HG03575 (cell line): Measurements from ENCODE around the gene WFS1.

Experiments used
- ATAC-seq: cut with Tn5 transposase; IDR thresholded peaks from one replicate; pipeline ENCODE4 v1.9.1; 2021; ENCODE audit not compliant: unreplicated experiment, insufficient number of reproducible peaks, low FRiP score; ENCODE audit errors: extremely low read depth

Gene WFS1

GRCh38 chr4:6345096-6345830 lies 75.6 kb downstream of the WFS1 start:
- no peak for ATAC-seq

DNA sequence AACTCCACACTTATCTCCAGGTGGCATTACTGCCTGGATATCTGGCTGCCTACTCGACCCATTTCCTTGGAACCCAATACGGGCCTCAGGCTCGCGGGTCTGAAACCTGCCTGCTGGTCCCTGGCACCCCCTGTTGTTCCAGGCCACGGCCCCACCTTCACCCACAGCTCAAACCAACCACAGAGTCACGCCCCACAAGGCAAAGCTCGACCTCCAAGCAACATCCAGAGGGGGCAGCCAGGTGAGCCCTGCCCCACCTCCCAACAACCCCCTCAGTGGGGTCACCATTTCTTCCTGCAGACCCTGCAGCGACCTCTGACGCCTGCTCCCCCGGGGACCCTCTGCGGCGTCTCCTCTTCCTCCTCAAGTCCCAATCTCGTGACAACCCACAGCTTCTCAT lies 76.2 kb downstream of the WFS1 start:
- no peak for ATAC-seq

GRCh38 chr4:6346373-6347110 lies 76.9 kb downstream of the WFS1 start:
- ATAC-seq: no peak

DNA sequence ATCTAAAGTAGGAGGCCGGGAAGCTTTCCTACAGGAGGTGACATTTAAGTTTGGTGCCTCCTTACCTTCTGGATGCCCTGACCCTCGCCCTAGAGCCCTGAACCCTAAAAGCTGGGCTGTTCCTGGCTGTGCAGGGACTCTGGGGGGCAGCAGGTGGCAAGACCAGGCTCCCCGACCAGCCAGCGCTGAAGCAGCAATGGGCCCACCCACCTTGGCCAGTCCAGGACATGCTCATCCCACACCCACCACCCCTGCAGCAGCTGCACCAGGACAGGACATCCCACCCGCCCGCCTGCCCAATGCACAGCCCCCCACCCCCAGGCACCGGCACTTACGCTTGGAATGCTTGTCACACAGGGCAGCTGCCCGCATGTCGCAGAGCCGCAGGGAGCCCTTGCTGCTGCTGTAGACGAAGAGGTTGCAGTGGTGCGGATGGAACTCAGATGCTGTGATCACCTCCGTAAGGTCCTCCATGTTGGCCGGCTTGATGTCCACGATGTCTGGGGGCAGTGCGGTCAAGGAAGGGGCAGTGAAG lies 77.9 kb downstream of the WFS1 start:
- ATAC-seq: no peak

DNA sequence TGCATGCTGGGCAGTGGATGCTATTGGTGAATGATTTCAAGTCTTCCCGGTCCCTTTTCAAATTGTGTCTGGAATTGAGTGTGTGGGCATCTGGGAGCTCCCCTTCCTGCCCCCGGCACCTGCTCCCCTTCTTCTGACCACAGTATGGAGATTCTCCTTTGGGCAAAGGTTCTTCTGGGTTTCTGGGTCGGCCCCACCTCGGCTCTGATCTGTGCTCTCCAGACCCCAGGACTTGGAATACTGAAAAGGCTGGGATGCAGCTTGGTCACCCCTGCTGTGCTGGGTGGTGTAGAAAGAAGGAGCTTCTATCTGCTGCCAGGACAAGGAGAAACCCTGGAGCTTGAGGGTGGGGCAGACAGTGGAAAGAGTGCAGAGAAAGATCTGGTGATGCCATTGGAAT lies 78.8 kb downstream of the WFS1 start:
- ATAC-seq: no peak

GRCh38 chr4:6349896-6350603 lies 80.4 kb downstream of the WFS1 start:
- ATAC-seq: no peak

DNA sequence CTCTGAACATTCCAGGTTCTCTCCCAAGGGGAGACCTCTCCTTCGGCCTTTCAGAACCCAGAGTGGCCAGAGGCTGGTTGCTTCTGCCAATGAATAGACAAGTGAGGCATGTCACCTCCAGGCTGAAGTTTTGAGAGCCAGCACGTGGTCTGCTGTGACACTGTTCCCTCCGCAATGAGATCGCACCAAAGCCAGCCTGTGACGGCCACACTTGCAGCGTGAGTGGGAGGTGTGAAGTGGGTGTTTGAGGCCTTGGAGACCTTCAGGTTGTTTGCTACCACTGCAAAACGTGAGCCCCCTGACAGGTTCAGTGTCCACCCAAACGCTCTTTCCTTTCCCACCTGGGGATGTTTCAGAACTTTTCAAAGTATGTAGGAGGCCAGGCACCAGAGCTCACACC lies 81.0 kb downstream of the WFS1 start:
- ATAC-seq: no peak

- ATAC-seq: no peak
These were observed 81.8 kb downstream of the WFS1 start for GRCh38 chr4:6351246-6352000.

GRCh38 chr4:6352031-6352692 lies 82.5 kb downstream of the WFS1 start:
- ATAC-seq: no peak
